Measurements from ENCODE around the gene STX8. TPM values are rescaled to one million over a fixed set of nuclear protein-coding genes. Genes with fewer than 3 reads are reported as not detected.

Gene STX8
- total RNA-seq, 1 experiment from 2014 or later, result 50.3 TPM

GRCh38 chr17:9520649-9521048 lies 55.0 kb downstream of the STX8 start:
- H3K36me3 ChIP-seq (ENCODE audit: control insufficient read depth, insufficient read depth, low read length), result no peaks in the 10 kb centered on the region
- BruUV-seq (replicated peaks), result no TSS peak
- H3K4me1 ChIP-seq (ENCODE audit: control insufficient read depth, insufficient read depth, low read length), result no peaks in the 10 kb centered on the region; the same call in 1 of the 2 replicates
- no peak for ATAC-seq
- no peaks in the 10 kb centered on the region for H3K9me3 ChIP-seq (ENCODE audit: control insufficient read depth, insufficient read depth, low read depth, low read length)
- no peak overlapping the region for H3K4me3 ChIP-seq (ENCODE audit: low read depth in 2 of 2, low read length in 2 of 2)
- ChIA-PET CTCF (no interaction called here), POLR2A (no interaction called here)
- TF ChIP-seq SIN3A (IDR thresholded peaks at IDR 0.05; ENCODE audit: borderline replicate concordance, insufficient read depth, low read depth, low read length), result no peak
- TF ChIP-seq, protein P1, sequence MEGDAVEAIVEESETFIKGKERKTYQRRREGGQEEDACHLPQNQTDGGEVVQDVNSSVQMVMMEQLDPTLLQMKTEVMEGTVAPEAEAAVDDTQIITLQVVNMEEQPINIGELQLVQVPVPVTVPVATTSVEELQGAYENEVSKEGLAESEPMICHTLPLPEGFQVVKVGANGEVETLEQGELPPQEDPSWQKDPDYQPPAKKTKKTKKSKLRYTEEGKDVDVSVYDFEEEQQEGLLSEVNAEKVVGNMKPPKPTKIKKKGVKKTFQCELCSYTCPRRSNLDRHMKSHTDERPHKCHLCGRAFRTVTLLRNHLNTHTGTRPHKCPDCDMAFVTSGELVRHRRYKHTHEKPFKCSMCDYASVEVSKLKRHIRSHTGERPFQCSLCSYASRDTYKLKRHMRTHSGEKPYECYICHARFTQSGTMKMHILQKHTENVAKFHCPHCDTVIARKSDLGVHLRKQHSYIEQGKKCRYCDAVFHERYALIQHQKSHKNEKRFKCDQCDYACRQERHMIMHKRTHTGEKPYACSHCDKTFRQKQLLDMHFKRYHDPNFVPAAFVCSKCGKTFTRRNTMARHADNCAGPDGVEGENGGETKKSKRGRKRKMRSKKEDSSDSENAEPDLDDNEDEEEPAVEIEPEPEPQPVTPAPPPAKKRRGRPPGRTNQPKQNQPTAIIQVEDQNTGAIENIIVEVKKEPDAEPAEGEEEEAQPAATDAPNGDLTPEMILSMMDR (IDR thresholded peaks at IDR 0.05), result no peak
- no peak for TF ChIP-seq POLR2AphosphoS5 (IDR thresholded peaks at IDR 0.05; ENCODE audit: low read depth, low read length)
- TF ChIP-seq TCF7L2 (IDR thresholded peaks at IDR 0.05; ENCODE audit: low read depth, low read length), result no peak
- no peak for TF ChIP-seq REST (IDR thresholded peaks at IDR 0.05; ENCODE audit: insufficient read depth in 1 of 2, low read depth in 2 of 2, low read length in 1 of 2)
- DNase-seq (ENCODE audit: low read depth, low spot score), result no peak
- in situ Hi-C loops (cut with HindIII; ENCODE audit: low pct_unique_long_range_greater_than_20kb, low sequenced_read_pairs) (no loop called here), intact Hi-C loops (cut with micrococcal nuclease; ENCODE audit: unreplicated experiment) (loop anchor here (10.0 kb wide), 1 partner anchor 116 kb away; no protein-coding TSS in a partner anchor)
- no peaks in the 10 kb centered on the region for H3K27me3 ChIP-seq (ENCODE audit: control insufficient read depth, insufficient read depth, low read length)
- no peak overlapping the region for H3K27ac ChIP-seq (ENCODE audit: low read length)

GRCh38 chr17:9519583-9520272 lies 55.9 kb downstream of the STX8 start:
- ChIA-PET POLR2A (no interaction called here), CTCF (no interaction called here)
- H3K4me3 ChIP-seq (ENCODE audit: low read depth in 2 of 2, low read length in 2 of 2), result no peak overlapping the region
- no TSS peak for BruUV-seq (replicated peaks)
- DNase-seq (ENCODE audit: low read depth, low spot score) (no peak), ATAC-seq (no peak)
- H3K9me3 ChIP-seq (ENCODE audit: control insufficient read depth, insufficient read depth, low read depth, low read length), result no peaks in the 10 kb centered on the region
- in situ Hi-C loops (cut with HindIII; ENCODE audit: low pct_unique_long_range_greater_than_20kb, low sequenced_read_pairs) (no loop called here), intact Hi-C loops (cut with micrococcal nuclease; ENCODE audit: unreplicated experiment) (loop anchor here (10.0 kb wide), 1 partner anchor 115 kb away; no protein-coding TSS in a partner anchor)
- H3K4me1 ChIP-seq (ENCODE audit: control insufficient read depth, insufficient read depth, low read length), result no peaks in the 10 kb centered on the region; the same call in 1 of the 2 replicates
- TF ChIP-seq TCF7L2 (IDR thresholded peaks at IDR 0.05; ENCODE audit: low read depth, low read length) (no peak), SIN3A (IDR thresholded peaks at IDR 0.05; ENCODE audit: borderline replicate concordance, insufficient read depth, low read depth, low read length) (no peak), REST (IDR thresholded peaks at IDR 0.05; ENCODE audit: insufficient read depth in 1 of 2, low read depth in 2 of 2, low read length in 1 of 2) (no peak), POLR2AphosphoS5 (IDR thresholded peaks at IDR 0.05; ENCODE audit: low read depth, low read length) (no peak)
- TF ChIP-seq, protein P1 (IDR thresholded peaks at IDR 0.05), result no peak
- no peaks in the 10 kb centered on the region for H3K36me3 ChIP-seq (ENCODE audit: control insufficient read depth, insufficient read depth, low read length)
- no peaks in the 10 kb centered on the region for H3K27me3 ChIP-seq (ENCODE audit: control insufficient read depth, insufficient read depth, low read length)
- no peak overlapping the region for H3K27ac ChIP-seq (ENCODE audit: low read length)
